Osteocyte (in vitro differentiated cells): ENCODE results near the gene LRRC23. TPM values are rescaled to one million over a fixed set of nuclear protein-coding genes. Genes with fewer than 3 reads are reported as not detected.
A peak's percentile ranks its signal among the peaks of the same experiment; 100 is the strongest.

ENCODE experiments used
- DNase-seq: peaks from one replicate; pipeline ENCODE4 v3.0.0; 2021; ENCODE audit warnings: mixed read lengths; ENCODE audit not compliant: unreplicated experiment; ENCODE audit errors: extremely low spot score
- H3K27ac Mint-ChIP-seq: one replicate; pipeline ENCODE4 v1.8.0; 2021; ENCODE audit warnings: mild to moderate bottlenecking, mixed read lengths; ENCODE audit not compliant: unreplicated experiment
- H3K27me3 Mint-ChIP-seq: one replicate; pipeline ENCODE4 v1.8.0; 2021; ENCODE audit warnings: mixed read lengths; ENCODE audit not compliant: unreplicated experiment
- H3K36me3 Mint-ChIP-seq: one replicate; pipeline ENCODE4 v1.8.0; 2021; ENCODE audit warnings: mixed read lengths; ENCODE audit not compliant: unreplicated experiment
- H3K4me1 Mint-ChIP-seq: one replicate; pipeline ENCODE4 v1.8.0; 2021; ENCODE audit warnings: mixed read lengths; ENCODE audit not compliant: unreplicated experiment
- H3K4me3 Mint-ChIP-seq: one replicate; pipeline ENCODE4 v1.8.0; 2021; ENCODE audit warnings: mild to moderate bottlenecking, moderate library complexity, mixed read lengths; ENCODE audit not compliant: unreplicated experiment
- H3K9me3 Mint-ChIP-seq: one replicate; pipeline ENCODE4 v1.8.0; 2021; ENCODE audit warnings: mixed read lengths; ENCODE audit not compliant: unreplicated experiment
- total RNA-seq: library from RNA; stranded (reverse); gene quantifications from 2 replicates; pipeline ENCODE4 v1.2.1, GENCODE V29; 2021
- TF ChIP-seq, protein P1 (sequence below): fragments of 200-600 bp; sonication (generic); IDR thresholded peaks from 2 replicates; pipeline ENCODE4 v1.5.0; 2021; ENCODE audit warnings: antibody characterized with exemption, mild to moderate bottlenecking, moderate library complexity

LRRC23 gene
- total RNA-seq, 1 donor from 2014 or later, result 11.3 TPM

DNA sequence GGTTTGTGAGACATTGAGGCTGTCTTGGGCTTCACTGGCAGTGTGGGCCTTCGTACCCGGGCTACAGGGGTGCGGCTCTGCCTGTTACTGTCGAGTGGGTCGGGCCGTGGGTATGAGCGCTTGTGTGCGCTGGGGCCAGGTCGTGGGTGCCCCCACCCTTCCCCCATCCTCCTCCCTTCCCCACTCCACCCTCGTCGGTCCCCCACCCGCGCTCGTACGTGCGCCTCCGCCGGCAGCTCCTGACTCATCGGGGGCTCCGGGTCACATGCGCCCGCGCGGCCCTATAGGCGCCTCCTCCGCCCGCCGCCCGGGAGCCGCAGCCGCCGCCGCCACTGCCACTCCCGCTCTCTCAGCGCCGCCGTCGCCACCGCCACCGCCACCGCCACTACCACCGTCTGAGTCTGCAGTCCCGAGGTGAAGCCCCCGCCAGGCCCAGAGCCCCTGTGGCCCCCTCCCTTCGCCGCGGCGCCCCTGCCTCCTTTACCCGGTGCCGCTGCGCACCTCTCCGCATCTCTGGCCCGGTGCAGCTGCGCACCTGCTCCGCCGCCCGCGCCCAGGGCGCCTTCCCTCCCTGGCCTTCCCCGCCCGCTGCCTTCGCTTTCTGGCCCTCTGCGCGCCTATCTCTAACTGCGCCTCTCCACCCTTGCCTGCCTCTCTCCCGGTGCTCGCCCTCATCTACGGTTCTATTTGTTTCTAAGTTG, 9.8 kb downstream of the LRRC23 start, which contains the start of gene ENO2:
Gene ENO2 (plus strand): TSS at position 335 of the 701 bp plus-strand sequence. CDS start 1,253 bp downstream, outside the sequence.
- peak; percentile 90 for DNase-seq
- H3K27me3 Mint-ChIP-seq, result no peaks in the 10 kb centered on the region

DNA sequence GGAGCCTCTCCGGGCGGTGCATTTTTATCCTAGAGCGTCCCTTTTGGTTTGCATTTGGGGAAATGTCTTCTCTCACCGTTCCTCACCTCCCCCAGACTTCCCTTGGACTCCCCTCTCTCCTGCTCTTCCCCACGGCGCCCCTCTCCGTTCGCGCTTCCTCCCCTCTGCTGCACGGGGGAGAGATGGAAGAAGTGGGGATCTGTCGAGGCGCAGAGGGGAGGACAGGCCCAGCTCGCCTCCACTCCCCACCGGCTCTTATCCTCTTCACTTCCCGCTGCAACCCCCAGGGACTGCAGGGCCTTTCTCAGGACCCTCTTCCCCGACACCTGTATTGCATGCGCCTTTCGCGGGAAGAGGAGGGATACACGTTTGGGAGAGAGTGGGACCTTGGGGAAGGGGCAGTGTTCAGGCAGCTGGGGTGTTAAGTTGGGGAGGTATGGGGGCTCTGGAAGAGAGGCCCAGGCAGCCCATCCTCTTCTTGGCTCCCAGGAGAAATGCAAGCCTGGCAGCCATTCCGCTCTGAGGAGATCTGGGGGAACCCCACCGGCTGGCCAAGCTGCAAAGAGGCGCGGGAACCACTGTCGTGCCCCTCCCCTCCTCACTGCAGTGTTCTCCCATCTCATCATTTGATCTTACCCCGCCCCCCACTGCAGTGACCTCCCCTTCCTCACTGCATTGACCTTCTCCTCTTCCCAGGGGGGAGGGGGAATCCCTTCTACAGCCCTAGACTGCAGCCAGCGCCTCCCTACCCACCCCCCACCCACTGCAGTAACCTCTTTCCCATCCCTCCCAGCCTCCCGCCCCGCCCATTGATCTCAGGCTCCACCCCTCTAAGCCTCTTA, 10.5 kb downstream of the LRRC23 start:
- TF ChIP-seq, protein P1, sequence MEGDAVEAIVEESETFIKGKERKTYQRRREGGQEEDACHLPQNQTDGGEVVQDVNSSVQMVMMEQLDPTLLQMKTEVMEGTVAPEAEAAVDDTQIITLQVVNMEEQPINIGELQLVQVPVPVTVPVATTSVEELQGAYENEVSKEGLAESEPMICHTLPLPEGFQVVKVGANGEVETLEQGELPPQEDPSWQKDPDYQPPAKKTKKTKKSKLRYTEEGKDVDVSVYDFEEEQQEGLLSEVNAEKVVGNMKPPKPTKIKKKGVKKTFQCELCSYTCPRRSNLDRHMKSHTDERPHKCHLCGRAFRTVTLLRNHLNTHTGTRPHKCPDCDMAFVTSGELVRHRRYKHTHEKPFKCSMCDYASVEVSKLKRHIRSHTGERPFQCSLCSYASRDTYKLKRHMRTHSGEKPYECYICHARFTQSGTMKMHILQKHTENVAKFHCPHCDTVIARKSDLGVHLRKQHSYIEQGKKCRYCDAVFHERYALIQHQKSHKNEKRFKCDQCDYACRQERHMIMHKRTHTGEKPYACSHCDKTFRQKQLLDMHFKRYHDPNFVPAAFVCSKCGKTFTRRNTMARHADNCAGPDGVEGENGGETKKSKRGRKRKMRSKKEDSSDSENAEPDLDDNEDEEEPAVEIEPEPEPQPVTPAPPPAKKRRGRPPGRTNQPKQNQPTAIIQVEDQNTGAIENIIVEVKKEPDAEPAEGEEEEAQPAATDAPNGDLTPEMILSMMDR, result no peak
- Mint-ChIP-seq H3K27me3 (no peaks in the 10 kb centered on the region), H3K27ac (peak overlapping the region; percentile 11), H3K36me3 (peaks cover 4% of the 10 kb centered on the region), H3K4me3 (peak overlapping the region; percentile 81), H3K4me1 (peaks cover 18% of the 10 kb centered on the region), H3K9me3 (no peaks in the 10 kb centered on the region)
- no peak for DNase-seq

More for the DNA sequence above, 9.8 kb downstream of the LRRC23 start, which contains the start of gene ENO2:
- H3K4me1 Mint-ChIP-seq, result peaks cover 18% of the 10 kb centered on the region
- TF ChIP-seq, protein P1, result no peak
- peaks cover 4% of the 10 kb centered on the region for H3K36me3 Mint-ChIP-seq
- H3K4me3 Mint-ChIP-seq, result peak within 1 kb of the TSS; percentile 81
- peak within 1 kb of the TSS; percentile 11 for H3K27ac Mint-ChIP-seq
- H3K9me3 Mint-ChIP-seq, result no peaks in the 10 kb centered on the region

DNA sequence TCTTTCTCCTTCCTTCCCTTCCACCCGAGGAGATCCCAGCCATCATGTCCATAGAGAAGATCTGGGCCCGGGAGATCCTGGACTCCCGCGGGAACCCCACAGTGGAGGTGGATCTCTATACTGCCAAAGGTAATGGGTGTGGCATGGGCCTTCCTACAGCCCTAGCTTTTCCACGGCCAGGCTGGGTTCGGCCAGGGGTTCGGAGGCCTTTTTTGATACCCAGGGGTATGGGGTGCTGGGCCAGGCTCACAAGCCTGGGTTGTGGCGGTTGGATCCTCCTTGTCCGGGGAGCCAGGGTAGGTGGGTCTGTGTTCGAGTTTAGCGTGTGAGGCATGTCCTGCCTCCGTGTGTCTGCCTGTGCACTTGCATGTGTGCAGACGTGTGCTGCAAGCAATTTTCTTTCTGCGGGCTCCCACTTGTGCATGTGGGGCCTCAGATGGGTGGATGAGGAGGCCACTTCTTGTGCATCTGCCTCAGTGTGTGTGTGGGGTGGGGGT, 11.2 kb downstream of the LRRC23 start:
- no peak overlapping the region for H3K27ac Mint-ChIP-seq

DNA sequence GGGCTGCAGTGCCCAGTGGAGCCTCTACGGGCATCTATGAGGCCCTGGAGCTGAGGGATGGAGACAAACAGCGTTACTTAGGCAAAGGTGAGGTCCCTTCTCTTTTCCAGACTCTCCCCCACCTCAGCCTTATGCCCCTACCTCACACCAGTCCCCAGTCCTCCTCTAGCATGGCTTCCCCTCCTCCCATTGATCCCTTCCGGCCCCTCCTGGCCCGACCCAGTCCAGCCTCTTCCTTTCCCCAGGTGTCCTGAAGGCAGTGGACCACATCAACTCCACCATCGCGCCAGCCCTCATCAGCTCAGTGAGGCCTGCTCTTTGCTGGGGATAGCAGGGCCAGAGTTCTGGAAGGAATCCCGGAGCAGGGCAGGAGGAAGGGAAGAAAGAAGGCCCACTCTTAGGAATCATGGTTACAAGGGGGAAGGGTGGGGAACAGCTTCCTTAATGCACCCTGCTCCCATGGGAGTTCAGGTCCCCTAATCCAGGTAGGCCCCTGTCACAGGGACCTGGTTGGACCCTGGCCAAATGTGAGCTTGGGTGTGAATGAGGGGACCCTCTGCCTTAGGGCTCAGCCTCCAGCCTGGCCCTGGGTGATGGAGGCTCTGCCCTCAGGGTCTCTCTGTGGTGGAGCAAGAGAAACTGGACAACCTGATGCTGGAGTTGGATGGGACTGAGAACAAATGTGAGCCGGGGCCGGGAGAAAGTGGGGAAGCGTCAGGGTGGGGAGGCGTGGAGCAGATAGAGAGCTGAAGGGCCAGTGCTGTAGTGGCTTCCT, 12.0 kb downstream of the LRRC23 start:
- Mint-ChIP-seq H3K9me3 (no peaks in the 10 kb centered on the region), H3K36me3 (peaks cover 4% of the 10 kb centered on the region), H3K27ac (no peak overlapping the region), H3K4me1 (peaks cover 18% of the 10 kb centered on the region), H3K27me3 (no peaks in the 10 kb centered on the region), H3K4me3 (no peak overlapping the region)
- DNase-seq, result no peak
- TF ChIP-seq, protein P1, result no peak

More for the DNA sequence above, 11.2 kb downstream of the LRRC23 start:
- TF ChIP-seq, protein P1, result no peak
- Mint-ChIP-seq H3K27me3 (no peaks in the 10 kb centered on the region), H3K36me3 (peaks cover 4% of the 10 kb centered on the region), H3K4me1 (peaks cover 18% of the 10 kb centered on the region), H3K9me3 (no peaks in the 10 kb centered on the region), H3K4me3 (peak overlapping the region; percentile 57)
- no peak for DNase-seq
